HG02840 (cell line): Measurements from ENCODE around the gene BSN.
A peak's percentile ranks its signal among the peaks of the same experiment; 100 is the strongest.
"Not testable (repeated sequence)": the region's sequence is repeated elsewhere in the genome, so short reads cannot be mapped to it uniquely, and the experiment has no call there.

Source experiments
- ATAC-seq: cut with Tn5 transposase; IDR thresholded peaks from one replicate; pipeline ENCODE4 v1.9.1; 2021; ENCODE audit warnings: mild to moderate bottlenecking, moderate library complexity, moderate number of reproducible peaks; ENCODE audit not compliant: unreplicated experiment, low FRiP score

BSN gene

DNA sequence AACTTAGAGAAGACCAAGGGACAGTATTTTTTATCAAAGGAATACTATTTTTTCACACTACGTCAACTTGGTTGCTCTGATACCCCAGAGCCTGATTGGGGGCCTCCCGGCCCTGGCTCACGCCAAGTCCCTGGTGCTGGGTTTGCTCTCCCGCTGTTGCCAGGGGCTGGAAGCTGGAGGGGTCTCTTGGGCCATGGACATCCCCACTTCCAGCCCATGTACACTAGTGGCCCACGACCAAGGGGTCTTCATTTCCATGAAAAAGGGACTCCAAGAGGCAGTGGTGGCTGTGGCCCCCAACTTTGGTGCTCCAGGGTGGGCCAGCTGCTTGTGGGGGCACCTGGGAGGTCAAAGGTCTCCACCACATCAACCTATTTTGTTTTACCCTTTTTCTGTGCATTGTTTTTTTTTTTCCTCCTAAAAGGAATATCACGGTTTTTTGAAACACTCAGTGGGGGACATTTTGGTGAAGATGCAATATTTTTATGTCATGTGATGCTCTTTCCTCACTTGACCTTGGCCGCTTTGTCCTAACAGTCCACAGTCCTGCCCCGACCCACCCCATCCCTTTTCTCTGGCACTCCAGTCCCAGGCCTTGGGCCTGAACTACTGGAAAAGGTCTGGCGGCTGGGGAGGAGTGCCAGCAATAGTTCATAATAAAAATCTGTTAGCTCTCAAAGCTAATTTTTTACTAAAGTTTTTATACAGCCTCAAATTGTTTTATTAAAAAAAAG is 20.3 kb upstream of the BSN start:
- no peak for ATAC-seq

DNA sequence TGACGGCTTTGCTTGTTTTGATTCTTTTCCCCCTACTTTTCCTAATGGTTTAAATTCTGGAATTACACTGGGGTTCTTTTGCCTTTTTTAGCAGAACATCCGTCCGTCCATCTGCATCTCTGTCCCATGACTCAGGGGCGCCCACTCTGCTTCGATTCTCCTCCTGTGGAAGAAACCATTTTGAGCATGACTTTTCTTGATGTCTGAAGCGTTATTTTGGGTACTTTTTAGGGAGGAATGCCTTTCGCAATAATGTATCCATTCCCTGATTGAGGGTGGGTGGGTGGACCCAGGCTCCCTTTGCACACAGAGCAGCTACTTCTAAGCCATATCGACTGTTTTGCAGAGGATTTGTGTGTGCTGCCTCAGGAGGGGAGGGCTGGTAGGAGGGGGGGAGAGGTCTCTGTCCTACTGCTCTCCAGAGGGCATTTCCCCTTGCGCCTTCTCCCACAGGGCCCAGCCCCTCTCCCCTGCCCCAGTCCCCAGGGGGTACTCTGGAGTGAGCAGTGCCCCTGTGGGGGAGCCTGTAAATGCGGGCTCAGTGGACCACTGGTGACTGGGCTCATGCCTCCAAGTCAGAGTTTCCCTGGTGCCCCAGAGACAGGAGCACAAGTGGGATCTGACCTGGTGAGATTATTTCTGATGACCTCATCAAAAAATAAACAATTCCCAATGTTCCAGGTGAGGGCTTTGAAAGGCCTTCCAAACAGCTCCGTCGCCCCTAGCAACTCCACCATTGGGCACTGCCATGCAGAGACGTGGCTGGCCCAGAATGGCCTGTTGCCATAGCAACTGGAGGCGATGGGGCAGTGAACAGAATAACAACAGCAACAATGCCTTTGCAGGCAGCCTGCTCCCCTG is 19.5 kb upstream of the BSN start:
- ATAC-seq, result no peak

DNA sequence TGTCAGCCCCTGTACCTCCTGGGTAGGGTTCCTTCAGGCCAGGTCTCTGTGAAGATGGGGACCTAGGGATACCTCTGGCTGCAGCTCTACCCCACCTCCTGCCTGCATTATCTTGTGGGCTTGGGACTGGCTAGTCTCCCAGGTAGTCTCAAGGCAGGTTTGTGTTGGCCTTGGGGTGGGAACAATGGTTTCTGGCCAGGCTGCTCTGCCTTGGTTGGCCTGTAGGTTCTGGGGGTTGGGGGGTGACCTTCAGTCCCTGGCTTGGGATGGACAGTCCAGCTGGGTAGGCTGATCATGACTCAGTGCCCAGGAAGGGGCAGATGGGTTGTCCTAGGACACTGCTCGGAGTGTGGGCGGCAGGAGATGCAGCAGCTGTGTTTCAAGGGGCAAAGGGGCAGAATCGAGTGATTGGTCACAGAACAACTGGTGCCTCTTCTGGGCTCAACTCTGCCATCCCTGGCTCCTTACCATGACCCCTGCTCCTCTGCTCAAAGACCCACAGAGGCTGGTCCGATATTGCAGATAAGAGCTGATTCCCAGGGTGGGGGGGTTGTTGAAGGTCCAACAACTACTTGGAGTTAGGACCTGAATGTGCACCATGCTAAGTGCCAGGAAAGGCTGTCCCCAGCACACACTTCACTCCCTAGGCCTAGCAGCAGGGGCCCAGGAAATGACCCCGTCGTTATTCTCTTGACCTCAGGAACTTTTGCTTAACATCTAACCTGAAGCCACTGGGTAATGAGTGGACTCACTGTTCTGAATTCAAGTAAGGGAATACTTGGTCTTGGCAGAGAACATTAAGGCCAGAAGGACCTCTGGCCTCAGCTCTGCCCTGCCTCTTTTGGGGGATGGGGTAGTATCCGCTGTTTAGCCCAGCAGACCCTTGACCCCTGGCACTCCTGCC is 18.1 kb upstream of the BSN start:
- ATAC-seq, result no peak

DNA sequence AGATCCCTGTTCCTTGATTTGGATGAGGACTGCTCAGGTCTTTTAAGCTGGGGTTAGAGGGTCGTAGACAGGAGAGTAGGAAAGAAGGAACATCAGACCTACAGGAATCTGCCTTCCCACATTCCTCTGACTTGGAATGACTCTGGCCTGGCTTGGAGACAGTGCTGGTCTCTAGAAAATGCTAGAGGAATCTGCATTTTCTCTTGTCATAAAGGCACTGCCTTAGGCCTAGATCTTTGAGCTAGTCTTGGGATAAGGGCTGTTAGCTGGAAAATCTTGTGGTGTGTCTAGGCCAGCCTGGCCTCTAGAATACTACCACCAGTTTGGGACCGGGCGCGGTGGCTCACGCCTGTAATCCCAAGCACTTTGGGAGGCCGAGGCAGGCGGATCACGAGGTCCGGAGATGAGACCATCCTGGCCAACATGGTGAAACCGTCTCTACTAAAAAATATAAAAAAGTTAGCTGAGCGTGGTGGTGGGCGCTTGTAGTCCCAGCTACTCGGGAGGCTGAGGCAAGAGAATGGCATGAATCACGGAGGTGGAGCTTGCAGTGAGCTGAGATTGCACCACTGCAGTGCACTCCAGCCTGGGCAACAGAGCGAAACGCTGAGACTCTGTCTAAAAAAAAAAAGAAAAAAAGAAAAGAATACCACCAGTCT is 17.3 kb upstream of the BSN start:
- no peak for ATAC-seq

DNA sequence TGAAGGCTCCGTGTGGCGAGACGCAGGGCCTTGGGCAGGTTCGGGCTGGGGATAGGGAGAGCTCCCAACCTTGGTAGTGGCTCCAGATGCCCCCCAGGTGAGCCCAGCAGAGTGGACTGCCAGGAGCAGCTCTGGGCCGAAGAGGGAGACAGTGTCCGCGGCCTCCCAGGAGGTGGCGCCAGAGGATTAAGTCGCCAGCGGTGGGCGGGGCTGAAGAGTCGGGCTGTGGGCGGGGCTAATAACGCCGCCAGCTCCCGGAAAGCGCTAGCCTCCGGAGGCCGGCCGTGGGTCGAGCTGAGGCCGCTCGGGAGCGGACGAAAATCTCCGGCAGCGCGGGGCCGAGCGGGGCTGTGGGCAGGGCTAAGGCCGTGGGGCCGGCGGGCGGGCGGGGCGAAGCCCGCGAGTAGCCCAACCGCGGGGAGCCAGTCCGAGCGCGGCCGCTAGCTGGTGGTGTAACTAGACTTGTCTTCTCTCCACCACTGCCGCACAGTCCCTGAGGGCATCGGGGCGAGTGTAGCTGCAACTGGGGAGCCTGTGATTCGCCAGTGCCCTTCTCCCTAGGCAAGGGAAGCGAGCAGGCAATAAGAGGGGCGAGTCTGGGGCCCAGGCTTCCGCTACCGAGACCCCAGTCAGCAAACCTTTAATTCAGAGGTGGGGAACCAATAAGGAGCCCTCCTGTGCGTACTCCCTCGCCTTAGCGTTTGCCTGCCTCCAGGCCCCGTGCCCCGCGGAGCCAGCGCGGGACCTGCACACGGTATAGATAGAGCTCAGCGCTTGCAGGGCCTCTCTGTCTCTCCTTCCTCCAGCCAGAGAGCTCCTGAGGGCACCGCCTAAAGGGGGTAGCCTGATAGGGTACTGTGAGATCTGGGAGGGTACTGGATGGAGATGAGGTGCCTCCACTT is 14.4 kb upstream of the BSN start:
- peak; percentile 81 for ATAC-seq

DNA sequence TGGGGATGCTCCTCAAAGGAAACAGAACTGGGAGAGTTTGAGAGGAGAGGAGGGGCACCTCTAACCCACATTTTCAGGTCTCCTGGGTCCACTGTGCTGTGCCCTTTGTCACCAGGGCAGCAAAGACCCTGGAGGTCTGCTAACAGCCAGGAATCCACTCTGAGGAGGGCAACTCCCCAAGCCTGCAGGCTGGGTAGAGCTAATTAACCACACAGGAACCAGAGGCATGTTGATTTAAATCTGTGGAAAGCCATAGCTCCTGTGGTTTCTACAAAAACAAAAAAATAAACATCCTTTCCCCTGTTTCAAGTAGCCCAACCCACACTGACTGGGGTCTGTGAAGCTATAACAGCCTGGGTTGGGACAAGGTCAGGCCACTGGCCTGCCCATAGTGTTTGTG is 2.2 kb upstream of the BSN start:
- no peak for ATAC-seq

DNA sequence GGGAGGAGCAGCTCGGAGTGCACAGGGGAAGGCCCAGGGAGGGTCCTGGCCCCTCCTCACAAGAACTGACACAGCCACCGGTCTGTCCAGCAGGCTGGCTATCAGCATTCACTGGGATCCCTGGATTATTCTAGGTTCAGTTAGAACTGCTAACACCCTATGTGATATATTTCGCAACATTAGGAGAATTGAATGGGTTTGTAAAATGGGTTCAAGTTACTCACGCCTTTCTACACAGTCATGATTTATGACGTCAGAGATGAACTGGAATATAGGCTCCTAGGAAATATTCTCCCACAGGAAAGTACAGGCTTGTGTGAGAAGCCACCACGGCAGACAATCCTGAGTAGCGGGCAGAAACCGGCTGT is 969 bp upstream of the BSN start:
- no peak for ATAC-seq

DNA sequence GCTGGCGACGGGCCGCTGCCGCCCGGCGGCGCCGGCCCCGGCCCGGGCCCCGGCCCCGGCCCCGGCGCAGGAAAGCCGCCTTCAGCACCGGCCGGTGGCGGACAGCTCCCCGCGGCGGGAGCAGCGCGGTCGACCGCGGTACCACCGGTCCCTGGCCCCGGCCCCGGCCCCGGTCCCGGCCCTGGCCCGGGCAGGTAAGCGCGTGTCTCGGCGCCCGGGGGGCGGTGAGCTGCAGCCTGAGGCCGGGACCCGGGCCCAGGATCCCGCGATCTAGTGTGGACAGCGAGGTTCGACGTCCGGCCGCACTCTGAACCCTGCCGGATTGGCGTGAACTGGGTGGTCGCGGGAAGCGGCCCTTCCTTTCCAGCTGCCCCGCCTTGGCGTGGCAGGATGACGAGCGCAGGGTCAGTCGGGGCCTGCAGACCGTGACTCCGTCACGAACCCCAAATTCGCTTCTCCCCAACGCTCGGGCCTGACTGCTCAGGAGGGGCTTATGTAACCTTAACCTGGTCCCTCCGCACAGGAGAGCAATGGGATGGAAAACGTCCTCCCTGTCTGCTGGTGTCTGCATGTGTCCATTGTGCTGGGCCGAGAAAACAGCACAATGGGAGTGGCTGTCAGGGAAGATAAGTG is 472 bp downstream of the BSN start:
- peak; percentile 63 for ATAC-seq

DNA sequence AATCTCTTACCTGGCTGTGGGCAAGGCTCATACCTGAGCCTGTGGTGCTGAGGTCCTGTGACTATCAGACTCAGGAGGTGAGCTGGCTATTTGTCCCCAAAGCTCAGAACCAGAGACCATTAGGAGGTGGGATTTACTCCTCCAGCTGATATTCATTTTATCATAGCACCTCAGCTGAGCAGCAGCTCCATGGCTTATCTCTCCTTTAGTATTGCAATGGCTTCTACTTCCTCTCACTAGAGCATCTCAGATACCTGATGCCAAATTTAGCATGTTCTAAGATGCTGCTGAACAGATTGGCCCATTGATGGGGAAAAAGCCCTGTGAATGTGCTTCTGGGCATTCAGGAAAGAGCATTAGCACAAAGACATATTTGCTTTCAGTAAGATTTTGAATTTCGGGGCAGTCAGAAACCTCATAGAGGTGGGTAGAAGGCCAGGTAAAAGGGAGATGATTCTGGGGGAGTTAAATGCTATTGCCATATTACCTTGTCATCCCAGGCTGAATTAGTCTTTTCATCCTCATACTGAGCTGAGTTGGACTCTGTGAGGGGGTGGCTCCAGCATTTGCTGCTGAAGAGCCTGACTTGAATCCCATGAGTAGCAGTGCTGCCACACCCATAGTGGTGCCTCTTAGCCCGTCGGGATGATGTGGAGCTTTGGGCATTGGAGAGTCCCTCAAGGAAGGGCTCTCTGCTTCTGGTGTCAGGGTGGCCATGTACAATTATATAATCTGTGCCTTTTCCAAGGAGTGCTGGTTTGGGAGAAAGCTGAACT is 2.4 kb downstream of the BSN start:
- no peak for ATAC-seq

DNA sequence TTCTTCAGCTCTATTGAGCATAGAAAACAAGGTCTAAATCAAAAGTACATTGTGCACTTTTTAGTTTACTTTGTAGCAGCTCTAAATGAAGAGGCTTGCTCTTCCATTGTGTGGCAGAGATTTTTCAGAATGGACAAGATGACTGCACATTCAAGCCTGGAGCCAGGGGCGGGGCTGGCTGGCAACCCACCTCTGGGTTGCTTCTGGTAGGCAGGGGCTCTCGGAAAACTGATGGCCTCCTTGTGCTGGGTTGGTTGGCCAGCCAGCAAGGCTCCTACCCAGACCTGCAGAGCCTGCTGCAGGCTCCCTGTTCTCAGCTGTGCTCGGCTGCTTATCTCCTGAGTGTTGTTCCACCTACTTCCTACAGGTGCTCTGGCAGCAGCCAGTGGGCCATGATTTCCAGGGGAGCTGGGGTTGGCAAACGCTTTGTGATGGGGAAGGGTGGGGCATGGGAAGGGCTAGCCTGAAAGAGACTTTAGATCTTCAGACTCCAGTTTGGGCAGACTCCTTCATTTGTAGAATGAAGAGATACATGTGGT is 8.8 kb downstream of the BSN start:
- no peak for ATAC-seq

DNA sequence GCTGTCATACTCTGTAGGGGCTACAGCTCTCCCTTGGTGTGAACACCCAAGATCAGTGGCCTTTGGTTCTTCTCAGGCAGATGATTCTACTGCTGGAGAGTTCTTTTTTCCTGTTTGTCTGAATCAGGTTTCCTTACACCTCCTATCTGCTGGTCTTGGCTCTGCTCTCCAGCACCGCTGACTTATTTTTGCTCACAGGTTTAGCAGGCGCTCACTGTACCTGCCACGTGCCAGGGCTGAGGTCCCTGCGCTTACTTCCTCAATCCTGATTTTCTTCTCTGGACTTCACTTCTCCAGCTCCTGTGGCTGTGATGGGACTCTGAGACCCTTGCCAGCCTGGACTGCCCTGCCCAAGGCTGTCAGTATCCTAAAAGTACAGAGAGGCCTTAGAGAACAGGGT is 9.5 kb downstream of the BSN start:
- no peak for ATAC-seq

DNA sequence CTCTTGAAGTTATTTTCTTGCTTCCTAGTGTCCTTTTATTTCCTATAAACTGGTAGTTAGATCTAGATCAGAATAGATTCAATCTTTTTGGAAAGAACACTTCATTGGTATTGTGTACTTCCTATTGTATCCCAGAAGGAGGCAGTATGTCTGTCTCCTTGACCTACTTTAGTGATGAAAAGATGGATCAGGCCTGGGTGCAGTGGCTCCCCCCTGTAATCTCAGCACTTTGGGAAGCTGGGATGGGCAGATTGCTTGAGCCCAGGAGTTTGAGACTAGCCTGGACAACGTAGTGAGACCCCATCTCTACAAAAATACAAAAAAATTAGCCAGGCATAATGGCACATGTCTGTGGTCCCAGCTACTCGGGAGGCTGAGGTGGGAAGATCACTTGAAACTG is 12.0 kb downstream of the BSN start:
- no peak for ATAC-seq

DNA sequence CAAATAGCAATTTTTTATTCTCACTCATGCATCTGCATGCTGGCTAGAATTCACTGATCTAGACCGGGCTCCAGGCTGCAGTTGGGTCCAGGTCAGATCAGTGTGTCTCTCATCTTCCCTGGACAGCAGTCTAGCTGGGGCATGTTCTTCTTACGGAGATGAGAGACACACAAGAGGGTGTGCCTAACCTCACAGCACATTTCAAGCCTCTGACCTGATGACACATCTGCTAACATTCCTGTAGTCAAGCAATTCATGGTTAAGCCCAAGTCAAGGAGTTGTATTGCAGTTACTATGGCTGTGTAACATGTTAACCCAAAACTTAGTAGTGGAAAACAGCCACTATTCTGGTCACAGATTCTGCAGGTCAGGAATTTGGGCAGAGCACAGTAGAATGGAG is 13.1 kb downstream of the BSN start:
- no peak for ATAC-seq

DNA sequence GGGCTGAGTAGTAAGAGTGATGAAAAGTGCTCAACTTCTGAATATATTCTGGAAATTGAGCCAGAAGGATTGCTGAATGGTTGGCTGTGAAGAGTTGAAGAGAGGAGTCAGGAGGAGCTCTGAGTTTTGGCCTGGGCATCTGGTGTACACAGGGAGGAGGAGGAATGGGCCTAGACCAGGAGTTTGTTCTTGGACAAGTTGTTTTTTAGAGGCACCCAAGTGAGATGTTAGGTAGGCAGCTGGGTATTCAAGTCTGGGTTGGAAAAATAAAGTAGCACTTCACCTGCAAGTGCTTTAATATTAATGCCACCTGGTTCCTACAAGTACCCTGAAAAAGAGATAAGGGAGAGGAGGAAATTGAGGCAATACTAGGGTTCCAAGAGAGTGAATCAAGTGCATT is 14.7 kb downstream of the BSN start:
- no peak for ATAC-seq

DNA sequence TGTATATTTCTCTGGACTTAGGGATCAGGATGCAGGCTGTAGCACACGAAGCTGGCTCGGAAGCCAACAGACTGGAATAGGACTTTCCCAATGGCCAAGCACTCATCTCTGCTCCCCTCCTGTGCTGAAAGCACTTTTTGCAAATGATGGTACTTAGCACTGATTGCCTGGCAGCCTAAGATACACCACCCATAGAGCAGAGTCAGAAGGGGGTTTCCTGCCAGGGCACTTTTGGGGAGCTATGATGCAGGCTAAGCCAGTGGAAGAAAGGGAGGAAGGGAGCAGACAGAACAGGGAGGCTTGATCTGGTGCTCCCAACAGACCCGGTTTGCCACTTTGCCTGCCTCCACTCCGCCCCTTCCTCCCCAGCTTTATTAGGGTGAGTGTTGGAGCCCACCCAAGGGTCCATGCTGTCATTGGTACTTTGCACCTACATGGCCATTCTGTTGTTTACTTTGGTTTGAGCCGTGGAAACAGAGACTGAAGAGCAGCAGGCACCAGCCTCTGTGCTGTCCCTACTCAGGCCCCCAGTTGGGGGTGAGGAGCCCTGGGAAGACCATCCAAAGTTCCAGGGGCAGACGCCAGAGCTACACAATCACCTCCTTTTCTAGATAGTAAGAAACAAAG is 15.9 kb downstream of the BSN start:
- ATAC-seq, result no peak

DNA sequence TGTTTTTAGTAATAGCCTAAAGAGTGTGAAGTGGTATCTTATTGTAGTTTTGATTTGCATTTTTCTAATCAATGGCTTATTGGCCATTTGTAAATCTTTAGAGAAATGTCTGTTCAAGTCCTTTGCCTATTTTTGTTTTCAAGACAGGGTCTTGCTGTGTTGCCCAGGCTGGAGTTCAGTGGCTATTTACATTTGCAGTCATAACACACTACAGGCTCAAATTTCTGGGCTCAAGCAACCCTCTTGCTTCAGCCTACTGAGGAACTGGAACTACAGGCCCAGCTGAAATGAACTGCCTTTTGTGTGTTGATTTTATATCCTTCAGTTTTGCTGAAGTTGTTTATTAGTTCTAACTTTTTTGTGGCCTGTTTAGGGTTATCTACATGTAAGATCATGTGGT is 27.9 kb downstream of the BSN start:
- ATAC-seq, result no peak

DNA sequence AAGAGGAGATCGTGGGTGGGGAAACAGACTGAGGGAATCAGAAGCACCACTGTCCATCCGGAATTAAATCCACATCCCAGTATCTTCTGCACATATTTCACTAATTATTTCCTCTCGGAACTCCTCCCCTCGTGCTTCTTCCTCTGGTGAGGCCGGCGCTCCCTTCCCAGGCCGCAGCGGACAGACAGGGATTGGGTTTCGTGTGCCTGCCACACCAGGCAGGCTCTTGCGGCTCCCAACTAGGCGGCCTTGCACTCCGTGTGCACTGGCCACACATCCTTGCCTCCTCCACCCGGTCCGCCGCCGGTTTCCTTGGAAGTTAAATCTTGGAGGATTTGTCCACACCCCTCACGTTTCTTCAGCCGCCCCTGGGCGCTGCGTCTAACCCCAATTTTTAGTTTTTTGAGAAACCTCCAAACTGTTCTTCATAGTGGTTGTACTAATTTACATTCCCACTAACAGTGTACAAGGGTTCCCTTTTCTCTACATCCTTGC is 31.0 kb downstream of the BSN start:
- not testable (repeated sequence) for ATAC-seq
